H1 (cell line): Measurements from ENCODE around the gene FBXL12.

Source experiments
- CTCF ChIP-seq, 3 experiments: IDR thresholded peaks; 1 replicate in 2 of 3; 2 replicates in 1 of 3; pipeline versions ENCODE4 v1.5.1 to v1.6.1; 2011; ENCODE audit warnings: low read length in 3 of 3, mild to moderate bottlenecking in 3 of 3, inconsistent platforms in 2 of 3, low read depth in 1 of 3, moderate library complexity in 1 of 3; ENCODE audit not compliant: insufficient read depth in 1 of 3; ENCODE audit errors: control extremely low read depth in 1 of 3
- EP300 ChIP-seq, 2 experiments: IDR thresholded peaks; 1 replicate in 1 of 2; 2 replicates in 1 of 2; pipeline ENCODE4 v1.6.1; 2011 to 2012; ENCODE audit warnings: low read depth in 2 of 2, low read length in 2 of 2, mild to moderate bottlenecking in 2 of 2, borderline replicate concordance in 1 of 2, inconsistent platforms in 1 of 2, moderate library complexity in 1 of 2
- HDAC2 ChIP-seq, 2 experiments: fragments of 300-600 bp in 1 of 2; sonication (generic) in 1 of 2; IDR thresholded peaks; 2 replicates each; pipeline ENCODE4 v1.6.1; 2011 to 2012; ENCODE audit warnings: low read depth in 2 of 2, low read length in 2 of 2, mild to moderate bottlenecking in 2 of 2, moderate library complexity in 2 of 2, borderline replicate concordance in 1 of 2, inconsistent platforms in 1 of 2
- HDAC6 ChIP-seq: IDR thresholded peaks from one replicate; pipeline ENCODE4 v1.7.1; 2012; ENCODE audit warnings: low read depth, mild to moderate bottlenecking, inconsistent platforms, low read length, moderate library complexity
- POLR2A ChIP-seq, 2 experiments: IDR thresholded peaks; 1 replicate in 1 of 2; 2 replicates in 1 of 2; pipeline ENCODE4 v1.6.1; 2011; ENCODE audit warnings: low read depth in 2 of 2, low read length in 2 of 2, mild to moderate bottlenecking in 2 of 2; ENCODE audit errors: control extremely low read depth in 1 of 2
- POLR2AphosphoS5 ChIP-seq: IDR thresholded peaks from 2 replicates; pipeline ENCODE4 v1.6.1; 2011; ENCODE audit warnings: low read depth, low read length
- RAD21 ChIP-seq, 2 experiments: IDR thresholded peaks in 1 of 2; conservative IDR thresholded peaks in 1 of 2; 2 replicates each; pipeline ENCODE4 v1.6.1; 2011; ENCODE audit warnings: low read depth in 2 of 2, low read length in 2 of 2, improper control_type of control experiment in 1 of 2, inconsistent platforms in 1 of 2, mild to moderate bottlenecking in 1 of 2, moderate library complexity in 1 of 2
- SP1 ChIP-seq: IDR thresholded peaks from 2 replicates; pipeline ENCODE4 v1.6.1; 2011; ENCODE audit warnings: low read depth, low read length
- TBP ChIP-seq: IDR thresholded peaks from 2 replicates; pipeline ENCODE4 v1.6.1; 2011; ENCODE audit warnings: low read depth, low read length, improper control_type of control experiment
- USF2 ChIP-seq: IDR thresholded peaks from 2 replicates; pipeline ENCODE4 v1.6.1; 2011; ENCODE audit warnings: low read length, improper control_type of control experiment
- YY1 ChIP-seq: IDR thresholded peaks from 2 replicates; pipeline ENCODE4 v1.6.1; 2011; ENCODE audit warnings: low read depth, mild to moderate bottlenecking, low read length

DNA sequence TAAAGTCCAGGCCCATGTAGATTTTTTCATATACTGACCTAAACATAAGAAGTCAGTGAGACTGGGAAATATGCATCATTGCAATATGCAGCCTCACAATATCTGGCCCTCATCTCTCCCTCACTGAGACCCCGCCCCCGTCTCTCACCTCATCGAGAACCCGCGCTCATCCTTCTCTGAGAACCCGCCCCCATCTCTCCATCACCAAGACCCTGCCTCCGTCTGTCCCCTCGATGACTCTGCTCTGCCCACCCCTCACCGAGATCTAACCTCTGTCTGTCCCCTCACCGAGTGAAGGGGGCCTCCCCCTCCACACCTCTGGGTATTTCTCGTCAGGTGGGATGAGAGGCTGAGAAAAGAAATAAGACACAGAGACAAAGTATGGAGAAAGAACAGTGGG is 29.8 kb downstream of the FBXL12 start:
- no peak for TF ChIP-seq HDAC2 (IDR thresholded peaks at IDR 0.05; ENCODE audit: borderline replicate concordance in 1 of 2, low read depth in 2 of 2, low read length in 2 of 2)
- no peak for TF ChIP-seq CTCF (IDR thresholded peaks at IDR 0.05; ENCODE audit: control extremely low read depth in 1 of 3, insufficient read depth in 1 of 3, low read depth in 1 of 3, low read length in 3 of 3)
- TF ChIP-seq RAD21 (IDR thresholded peaks at IDR 0.05 in 1 of 2, conservative IDR thresholded peaks at IDR 0.05 in 1 of 2; ENCODE audit: low read depth in 2 of 2, low read length in 2 of 2): no peak
- TF ChIP-seq TBP: no peak
- TF ChIP-seq EP300 (IDR thresholded peaks at IDR 0.05; ENCODE audit: borderline replicate concordance in 1 of 2, low read depth in 2 of 2, low read length in 2 of 2): no peak
- TF ChIP-seq POLR2AphosphoS5: no peak
- no peak for TF ChIP-seq POLR2A (IDR thresholded peaks at IDR 0.05; ENCODE audit: control extremely low read depth in 1 of 2, low read depth in 2 of 2, low read length in 2 of 2)
- TF ChIP-seq SP1: no peak
- TF ChIP-seq YY1: no peak
- TF ChIP-seq USF2: no peak
- TF ChIP-seq HDAC6: no peak
